SK-N-SH (cell line): Measurements from ENCODE around the gene MCC. TPM values are rescaled to one million over a fixed set of nuclear protein-coding genes. Genes with fewer than 3 reads are reported as not detected.

ENCODE experiments used
- CTCF ChIA-PET: fragments of 300-600, 350-600 bp; formaldehyde crosslinking; extraction: SDS; loops from one replicate; lab custom pipeline; 2021; lab: Yijun Ruan, JAX
- POLR2A ChIA-PET: fragments of 350-600 bp; sonication (Branson Sonifier 250); formaldehyde crosslinking; extraction: SDS; loops from one replicate; lab custom pipeline; 2020; ENCODE audit warnings: antibody characterized with exemption, inconsistent platforms; lab: Yijun Ruan, JAX
- DNase-seq: peaks from one replicate; pipeline ENCODE4 v3.0.0; 2012
- H2AFZ ChIP-seq: fragments of 200-600 bp; sonication (generic); 2 replicates; pipeline ENCODE4 v1.8.1; 2016; ENCODE audit warnings: antibody characterized with exemption, mild to moderate bottlenecking, low read depth
- H3F3A ChIP-seq: fragments of 200-600 bp; sonication (generic); replicated peaks from 2 replicates; pipeline ENCODE3; 2016; ENCODE audit warnings: antibody characterized with exemption, mild to moderate bottlenecking; ENCODE audit not compliant: insufficient read depth
- H3K27ac ChIP-seq, 2 experiments: fragments of 200-500 bp in 1 of 2; fragments of 200-600 bp in 1 of 2; sonication (Bioruptor generic) in 1 of 2; sonication (generic), shearing (Covaris generic) in 1 of 2; 2 replicates each; pipeline versions ENCODE4 v1.5.1 to v1.6.1; 2014 to 2016; ENCODE audit warnings: low read depth in 2 of 2, inconsistent platforms in 1 of 2, low read length in 1 of 2, mild to moderate bottlenecking in 1 of 2, mixed read lengths in 1 of 2
- H3K27me3 ChIP-seq: fragments of 200-600 bp; sonication (generic), shearing (Covaris generic); 2 replicates; pipeline ENCODE4 v1.6.1; 2016; ENCODE audit warnings: mixed run types; ENCODE audit not compliant: insufficient read depth
- H3K36me3 ChIP-seq, 2 experiments: fragments of 200-500 bp in 1 of 2; fragments of 200-600 bp in 1 of 2; sonication (Bioruptor generic) in 1 of 2; sonication (generic) in 1 of 2; replicated peaks in 1 of 2; 2 replicates each; pipeline versions ENCODE3 to v1.5.1; 2014 to 2016; ENCODE audit warnings: low read length in 1 of 2, mild to moderate bottlenecking in 1 of 2; ENCODE audit not compliant: insufficient read depth in 2 of 2, control insufficient read depth in 1 of 2
- H3K4me1 ChIP-seq, 2 experiments: fragments of 200-500 bp in 1 of 2; fragments of 200-600 bp in 1 of 2; sonication (Bioruptor generic) in 1 of 2; sonication (generic), shearing (Covaris generic) in 1 of 2; 2 replicates each; pipeline versions ENCODE4 v1.5.1 to v1.6.1; 2014 to 2016; ENCODE audit warnings: low read depth in 1 of 2, low read length in 1 of 2, mixed run types in 1 of 2; ENCODE audit not compliant: insufficient read depth in 2 of 2, control insufficient read depth in 1 of 2
- H3K4me2 ChIP-seq: fragments of 200-600 bp; sonication (generic), shearing (Covaris generic); 2 replicates; pipeline ENCODE4 v1.6.1; 2017; ENCODE audit warnings: mixed run types
- H3K4me3 ChIP-seq, 2 experiments: fragments of 200-500 bp in 1 of 2; fragments of 200-600 bp in 1 of 2; sonication (Bioruptor generic) in 1 of 2; sonication (generic), shearing (Covaris generic) in 1 of 2; 2 replicates each; pipeline versions ENCODE4 v1.5.1 to v1.8.1; 2014 to 2016; ENCODE audit warnings: low read depth in 2 of 2, inconsistent platforms in 1 of 2, low read length in 1 of 2, mild to moderate bottlenecking in 1 of 2, mixed read lengths in 1 of 2, moderate library complexity in 1 of 2
- H3K79me2 ChIP-seq: fragments of 200-600 bp; sonication (generic); 2 replicates; pipeline ENCODE4 v1.8.1; 2017; ENCODE audit warnings: mild to moderate bottlenecking; ENCODE audit not compliant: insufficient read depth
- H3K9ac ChIP-seq: fragments of 200-600 bp; sonication (generic); 2 replicates; pipeline ENCODE4 v1.6.1; 2017; ENCODE audit warnings: mixed run types
- H3K9me2 ChIP-seq: fragments of 200-600 bp; sonication (generic); 2 replicates; pipeline ENCODE4 v1.6.1; 2017; ENCODE audit warnings: mixed run types
- H3K9me3 ChIP-seq: fragments of 200-600 bp; sonication (generic); 2 replicates; pipeline ENCODE4 v1.6.1; 2017; ENCODE audit warnings: mixed run types, mild to moderate bottlenecking, moderate library complexity
- H4K20me1 ChIP-seq: fragments of 200-600 bp; sonication (generic); 2 replicates; pipeline ENCODE4 v1.6.1; 2017; ENCODE audit warnings: mild to moderate bottlenecking, mixed run types; ENCODE audit not compliant: insufficient read depth
- CHD2 ChIP-seq: fragments of 150-350 bp; IDR thresholded peaks from 2 replicates; pipeline ENCODE4 v1.6.1; 2018; ENCODE audit warnings: low read length; ENCODE audit not compliant: partially characterized antibody
- EZH2phosphoT487 ChIP-seq: fragments of 200-600 bp; sonication (generic); IDR thresholded peaks from 2 replicates; pipeline ENCODE4 v1.6.1; 2017; ENCODE audit warnings: low read depth, mixed run types, mild to moderate bottlenecking, antibody characterized with exemption, moderate library complexity, borderline replicate concordance
- FOSL2 ChIP-seq: IDR thresholded peaks from 2 replicates; pipeline ENCODE4 v1.4.0; 2012; ENCODE audit warnings: low read depth, mild to moderate bottlenecking, moderate library complexity, borderline replicate concordance
- FOXJ3 ChIP-seq: sonication (generic); formaldehyde crosslinking; IDR thresholded peaks from 2 replicates; pipeline ENCODE4 v1.5.1; 2020; ENCODE audit warnings: mild to moderate bottlenecking, missing genetic modification reagents
- FOXM1 ChIP-seq: IDR thresholded peaks from 2 replicates; pipeline ENCODE4 v1.4.0; 2012; ENCODE audit warnings: low read depth, mild to moderate bottlenecking
- GABPA ChIP-seq: IDR thresholded peaks from 2 replicates; pipeline ENCODE4 v1.4.0; 2012; ENCODE audit warnings: low read depth, mild to moderate bottlenecking
- IRF3 ChIP-seq: fragments of 150-350 bp; IDR thresholded peaks from 2 replicates; pipeline ENCODE4 v1.6.1; 2016; ENCODE audit warnings: mild to moderate bottlenecking, low read depth, low read length
- JUND ChIP-seq: IDR thresholded peaks from 2 replicates; pipeline ENCODE4 v1.4.0; 2012
- MXI1 ChIP-seq: IDR thresholded peaks from 2 replicates; pipeline ENCODE4 v1.6.1; 2012; ENCODE audit warnings: mild to moderate bottlenecking, low read depth, low read length, improper control_type of control experiment
- NRF1 ChIP-seq: IDR thresholded peaks from 2 replicates; pipeline ENCODE4 v1.6.1; 2012; ENCODE audit warnings: low read depth, mild to moderate bottlenecking, low read length
- POLR2AphosphoS5 ChIP-seq: IDR thresholded peaks from 2 replicates; pipeline ENCODE4 v1.6.1; 2012; ENCODE audit warnings: low read depth, low read length
- RAD21 ChIP-seq: IDR thresholded peaks from 2 replicates; pipeline ENCODE4 v1.6.1; 2012; ENCODE audit warnings: mild to moderate bottlenecking, low read length
- RCOR1 ChIP-seq: fragments of 150-350 bp; IDR thresholded peaks from 2 replicates; pipeline ENCODE4 v1.6.1; 2017; ENCODE audit warnings: antibody characterized with exemption, low read length
- RFX5 ChIP-seq: IDR thresholded peaks from 2 replicates; pipeline ENCODE4 v1.6.1; 2012; ENCODE audit warnings: mild to moderate bottlenecking, improper control_type of control experiment, low read length
- RXRA ChIP-seq: IDR thresholded peaks from 2 replicates; pipeline ENCODE4 v1.4.0; 2012; ENCODE audit warnings: low read depth, mild to moderate bottlenecking, borderline replicate concordance
- SIN3A ChIP-seq: IDR thresholded peaks from 2 replicates; pipeline ENCODE4 v1.6.1; 2012; ENCODE audit warnings: low read depth, mild to moderate bottlenecking, low read length, moderate library complexity, borderline replicate concordance
- TAF1 ChIP-seq: IDR thresholded peaks from 2 replicates; pipeline ENCODE4 v1.6.1; 2012; ENCODE audit warnings: low read depth, mild to moderate bottlenecking, low read length, moderate library complexity, borderline replicate concordance
- TCF12 ChIP-seq: IDR thresholded peaks from 2 replicates; pipeline ENCODE4 v1.4.0; 2012
- TEAD4 ChIP-seq: IDR thresholded peaks from 2 replicates; pipeline ENCODE4 v1.4.0; 2012; ENCODE audit warnings: mild to moderate bottlenecking, borderline replicate concordance; ENCODE audit not compliant: insufficient read depth
- USF1 ChIP-seq: IDR thresholded peaks from 2 replicates; pipeline ENCODE4 v1.4.0; 2012; ENCODE audit warnings: low read depth, borderline replicate concordance
- YY1 ChIP-seq: IDR thresholded peaks from 2 replicates; pipeline ENCODE4 v1.4.0; 2012; ENCODE audit warnings: low read depth, mild to moderate bottlenecking
- WGBS: methylation state at CpG from one replicate; pipeline ENCODE4 v1.1.6; 2017; ENCODE audit warnings: low lambda C conversion rate; 5-methylcytosine and 5-hydroxymethylcytosine counted together
- polyA plus RNA-seq, 3 experiments: library from polyadenylated mRNA; depleted of rRNA; stranded (reverse); fragments of >200 nt; gene quantifications; 2 replicates each; pipeline ENCODE4 v1.2.3, GENCODE V29; 2012
- TF ChIP-seq, protein P1 (sequence below): IDR thresholded peaks from 2 replicates; pipeline ENCODE4 v1.4.0; 2012; ENCODE audit warnings: low read depth
- TF ChIP-seq, protein P2 (sequence below): IDR thresholded peaks from 2 replicates; pipeline ENCODE4 v1.4.0; 2012; ENCODE audit warnings: low read depth, borderline replicate concordance

Gene MCC
- polyA plus RNA-seq, 1 of the 3 experiments (the other 2 are of a cell fraction): 3.6 TPM

DNA sequence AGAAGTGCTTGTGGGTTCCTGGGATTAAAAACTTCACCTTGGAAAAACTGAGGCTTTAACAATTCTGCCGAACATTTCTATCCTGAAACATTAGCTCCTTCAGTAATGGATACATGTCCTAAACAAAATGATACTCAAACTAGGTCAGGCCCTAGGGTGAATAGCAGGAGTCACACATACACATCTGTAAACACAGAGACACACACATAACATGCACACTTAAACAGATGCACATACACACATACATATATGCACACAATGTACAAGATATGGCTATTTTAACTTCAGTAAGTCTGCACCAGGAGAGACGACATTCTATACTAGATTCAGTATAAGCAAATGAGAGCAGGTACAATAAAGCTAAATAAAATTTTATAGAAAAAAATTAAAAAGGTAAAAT, 387.3 kb downstream of the MCC start:
- Histone ChIP-seq H3K27ac (no peak overlapping the region), H3K4me2 (no peak overlapping the region), H3K9me2 (no peaks in the 10 kb centered on the region), H3K9me3 (no peaks in the 10 kb centered on the region), H4K20me1 (no peaks in the 10 kb centered on the region), H3F3A (no peaks in the 10 kb centered on the region), H3K4me1 (peaks cover 0 to 3% of the 10 kb centered on the region in 2 experiments; a peak in 1 of 4 replicates), H3K4me3 (no peak overlapping the region), H3K79me2 (no peaks in the 10 kb centered on the region), H3K27me3 (no peaks in the 10 kb centered on the region), H2AFZ (no peak overlapping the region), H3K36me3 (no peaks in the 10 kb centered on the region), H3K9ac (no peak overlapping the region)
- ChIA-PET CTCF (interaction anchor here (0.9 kb wide), 1 partner anchor 79 kb away, joined by 4 read pairs; no protein-coding TSS in a partner anchor), POLR2A (no interaction called here)
- TF ChIP-seq, protein P1, sequence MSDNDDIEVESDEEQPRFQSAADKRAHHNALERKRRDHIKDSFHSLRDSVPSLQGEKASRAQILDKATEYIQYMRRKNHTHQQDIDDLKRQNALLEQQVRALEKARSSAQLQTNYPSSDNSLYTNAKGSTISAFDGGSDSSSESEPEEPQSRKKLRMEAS: no peak
- TF ChIP-seq NRF1 (no peak), FOXM1 (no peak), TEAD4 (no peak), RFX5 (no peak), MXI1 (no peak), USF1 (no peak), RXRA (no peak), FOSL2 (no peak), TAF1 (no peak), POLR2AphosphoS5 (no peak), FOXJ3 (no peak), CHD2 (no peak), TCF12 (no peak)
- TF ChIP-seq, protein P2, sequence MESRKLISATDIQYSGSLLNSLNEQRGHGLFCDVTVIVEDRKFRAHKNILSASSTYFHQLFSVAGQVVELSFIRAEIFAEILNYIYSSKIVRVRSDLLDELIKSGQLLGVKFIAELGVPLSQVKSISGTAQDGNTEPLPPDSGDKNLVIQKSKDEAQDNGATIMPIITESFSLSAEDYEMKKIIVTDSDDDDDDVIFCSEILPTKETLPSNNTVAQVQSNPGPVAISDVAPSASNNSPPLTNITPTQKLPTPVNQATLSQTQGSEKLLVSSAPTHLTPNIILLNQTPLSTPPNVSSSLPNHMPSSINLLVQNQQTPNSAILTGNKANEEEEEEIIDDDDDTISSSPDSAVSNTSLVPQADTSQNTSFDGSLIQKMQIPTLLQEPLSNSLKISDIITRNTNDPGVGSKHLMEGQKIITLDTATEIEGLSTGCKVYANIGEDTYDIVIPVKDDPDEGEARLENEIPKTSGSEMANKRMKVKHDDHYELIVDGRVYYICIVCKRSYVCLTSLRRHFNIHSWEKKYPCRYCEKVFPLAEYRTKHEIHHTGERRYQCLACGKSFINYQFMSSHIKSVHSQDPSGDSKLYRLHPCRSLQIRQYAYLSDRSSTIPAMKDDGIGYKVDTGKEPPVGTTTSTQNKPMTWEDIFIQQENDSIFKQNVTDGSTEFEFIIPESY: no peak
- no peak for DNase-seq
- WGBS: 92% methylated on average over 2 of the region's 2 CpGs

DNA sequence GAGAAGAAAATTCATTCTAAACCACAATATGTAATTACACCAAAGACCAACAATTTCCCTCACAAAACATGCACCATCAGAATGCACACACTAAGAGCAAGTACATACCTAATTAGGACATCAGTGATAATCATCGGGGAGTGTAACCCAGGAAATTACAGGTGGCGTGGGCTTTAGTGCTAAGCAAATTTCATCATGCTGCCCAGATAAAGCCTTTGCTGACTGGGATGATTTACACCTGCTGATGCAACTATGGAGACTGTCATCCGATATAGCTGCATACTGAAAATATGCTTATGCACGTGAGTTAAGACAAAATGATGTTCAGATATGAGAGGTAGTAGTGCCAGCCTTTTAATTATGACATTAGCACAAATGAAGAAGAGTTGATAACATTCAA, 388.4 kb downstream of the MCC start:
- Histone ChIP-seq H2AFZ (no peak overlapping the region), H3K4me2 (no peak overlapping the region), H3F3A (no peaks in the 10 kb centered on the region), H3K27ac (no peak overlapping the region), H4K20me1 (no peaks in the 10 kb centered on the region), H3K36me3 (no peaks in the 10 kb centered on the region), H3K9me2 (no peaks in the 10 kb centered on the region), H3K9me3 (no peaks in the 10 kb centered on the region), H3K27me3 (no peaks in the 10 kb centered on the region), H3K4me3 (no peak overlapping the region), H3K9ac (no peak overlapping the region)
- no peak for DNase-seq
- POLR2A ChIA-PET: no interaction called here
- 92% methylated on average over 4 of the region's 4 CpGs for WGBS
- CTCF ChIA-PET: no interaction called here
- TF ChIP-seq TAF1 (no peak), IRF3 (no peak), SIN3A (no peak), YY1 (no peak), USF1 (no peak), EZH2phosphoT487 (no peak), FOXJ3 (no peak), RCOR1 (no peak), JUND (no peak), RXRA (no peak), TEAD4 (no peak), GABPA (no peak), RFX5 (no peak), RAD21 (no peak)
- TF ChIP-seq, all 33 proteins: peak for 0
- Histone ChIP-seq H3K79me2 (no peaks in the 10 kb centered on the region), H3K4me1 (peaks cover 0 to 6% of the 10 kb centered on the region in 2 experiments; a peak in 1 of 4 replicates)
